Measurements from ENCODE around the gene VWA3A. TPM values are rescaled to one million over a fixed set of nuclear protein-coding genes. Genes with fewer than 3 reads are reported as not detected.

The VWA3A gene
- total and polyA plus RNA-seq, 2 of the 4 experiments (the other 2 are of a cell fraction) = not detected

GRCh38 chr16:22109258-22109898 lies 17.0 kb downstream of the VWA3A start:
- Histone ChIP-seq H2AK5ac (ENCODE audit: low read depth, low read length) (no peak overlapping the region), H2BK120ac (ENCODE audit: low read depth, low read length) (no peak overlapping the region), H3K9me3 (ENCODE audit: control insufficient read depth, insufficient read depth, low read length) (no peaks in the 10 kb centered on the region), H3K4me2 (ENCODE audit: low read depth, low read length) (no peak overlapping the region), H3K4ac (ENCODE audit: low read depth, low read length) (no peak overlapping the region), H3K27ac (ENCODE audit: insufficient read depth, low read length) (no peak overlapping the region), H3K18ac (ENCODE audit: low read depth, low read length) (no peak overlapping the region), H4K20me1 (ENCODE audit: insufficient read depth, low read length) (no peaks in the 10 kb centered on the region), H3K79me1 (ENCODE audit: low read depth in 1 of 2, low read length in 2 of 2) (no peaks in the 10 kb centered on the region), H3K4me3 (ENCODE audit: insufficient read depth, low read depth, low read length) (no peak overlapping the region), H4K8ac (ENCODE audit: low read depth in 2 of 2, low read length in 2 of 2) (no peak overlapping the region), H2BK20ac (ENCODE audit: low read depth, low read length) (no peak overlapping the region), H3K36me3 (ENCODE audit: control insufficient read depth, insufficient read depth, low read length) (no peaks in the 10 kb centered on the region), H2BK15ac (ENCODE audit: low read depth, low read length) (no peak overlapping the region), H2AK9ac (replicated peaks; ENCODE audit: low read depth, low read length, poor library complexity) (no peak overlapping the region), H4K91ac (ENCODE audit: insufficient read depth, low read depth, low read length) (no peak overlapping the region), H4K5ac (ENCODE audit: low read depth, low read length) (no peak overlapping the region), H3K9ac (ENCODE audit: low read depth, low read length) (no peak overlapping the region), H3K56ac (ENCODE audit: extremely low read depth, insufficient read depth, low read length) (no peak overlapping the region), H3K4me1 (ENCODE audit: control insufficient read depth, insufficient read depth, low read length) (no peaks in the 10 kb centered on the region), H2BK5ac (ENCODE audit: low read depth, low read length, poor library complexity, severe bottlenecking) (no peak overlapping the region), H3K27me3 (ENCODE audit: control insufficient read depth, insufficient read depth, low read length) (peaks cover 34% of the 10 kb centered on the region), H3K14ac (replicated peaks; ENCODE audit: low read depth, low read length) (no peak overlapping the region), H3K9me1 (ENCODE audit: insufficient read depth, low read length) (no peaks in the 10 kb centered on the region), H2AFZ (replicated peaks; ENCODE audit: low read length, poor library complexity) (no peak overlapping the region), H3K23ac (ENCODE audit: low read depth, low read length) (no peak overlapping the region)
- intact Hi-C loops (cut with micrococcal nuclease) = no loop called here
- in situ Hi-C loops (cut with MboI; ENCODE audit: low sequenced_read_pairs) = no loop called here
- TF ChIP-seq RFX5 (IDR thresholded peaks at IDR 0.05; ENCODE audit: low read depth, low read length) = no peak
- TF ChIP-seq FOS (IDR thresholded peaks at IDR 0.05; ENCODE audit: low read depth, low read length) = no peak
- TF ChIP-seq, protein P1, sequence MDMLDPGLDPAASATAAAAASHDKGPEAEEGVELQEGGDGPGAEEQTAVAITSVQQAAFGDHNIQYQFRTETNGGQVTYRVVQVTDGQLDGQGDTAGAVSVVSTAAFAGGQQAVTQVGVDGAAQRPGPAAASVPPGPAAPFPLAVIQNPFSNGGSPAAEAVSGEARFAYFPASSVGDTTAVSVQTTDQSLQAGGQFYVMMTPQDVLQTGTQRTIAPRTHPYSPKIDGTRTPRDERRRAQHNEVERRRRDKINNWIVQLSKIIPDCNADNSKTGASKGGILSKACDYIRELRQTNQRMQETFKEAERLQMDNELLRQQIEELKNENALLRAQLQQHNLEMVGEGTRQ (IDR thresholded peaks at IDR 0.05; ENCODE audit: low read depth, low read length) = no peak
- no peak for TF ChIP-seq CEBPB (IDR thresholded peaks at IDR 0.05; ENCODE audit: low read depth, low read length)
- no peak for TF ChIP-seq MXI1 (IDR thresholded peaks at IDR 0.05; ENCODE audit: borderline replicate concordance, low read depth, low read length)
- TF ChIP-seq MAZ (IDR thresholded peaks at IDR 0.05; ENCODE audit: borderline replicate concordance, low read depth, low read length) = no peak
- TF ChIP-seq POLR2A (IDR thresholded peaks at IDR 0.05; ENCODE audit: low read depth, low read length) = no peak
- TF ChIP-seq CHD1 (IDR thresholded peaks at IDR 0.05; ENCODE audit: low read depth, low read length) = no peak
- TF ChIP-seq RCOR1 (IDR thresholded peaks at IDR 0.05; ENCODE audit: insufficient replicate concordance, low read length) = no peak
- TF ChIP-seq, protein P2, sequence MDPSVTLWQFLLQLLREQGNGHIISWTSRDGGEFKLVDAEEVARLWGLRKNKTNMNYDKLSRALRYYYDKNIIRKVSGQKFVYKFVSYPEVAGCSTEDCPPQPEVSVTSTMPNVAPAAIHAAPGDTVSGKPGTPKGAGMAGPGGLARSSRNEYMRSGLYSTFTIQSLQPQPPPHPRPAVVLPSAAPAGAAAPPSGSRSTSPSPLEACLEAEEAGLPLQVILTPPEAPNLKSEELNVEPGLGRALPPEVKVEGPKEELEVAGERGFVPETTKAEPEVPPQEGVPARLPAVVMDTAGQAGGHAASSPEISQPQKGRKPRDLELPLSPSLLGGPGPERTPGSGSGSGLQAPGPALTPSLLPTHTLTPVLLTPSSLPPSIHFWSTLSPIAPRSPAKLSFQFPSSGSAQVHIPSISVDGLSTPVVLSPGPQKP (IDR thresholded peaks at IDR 0.05; ENCODE audit: borderline replicate concordance, low read depth, low read length) = no peak
- no peak for TF ChIP-seq SMC3 (IDR thresholded peaks at IDR 0.05; ENCODE audit: low read depth, low read length)
- no peak for TF ChIP-seq RAD21 (IDR thresholded peaks at IDR 0.05; ENCODE audit: low read length)
- TF ChIP-seq, protein P3, sequence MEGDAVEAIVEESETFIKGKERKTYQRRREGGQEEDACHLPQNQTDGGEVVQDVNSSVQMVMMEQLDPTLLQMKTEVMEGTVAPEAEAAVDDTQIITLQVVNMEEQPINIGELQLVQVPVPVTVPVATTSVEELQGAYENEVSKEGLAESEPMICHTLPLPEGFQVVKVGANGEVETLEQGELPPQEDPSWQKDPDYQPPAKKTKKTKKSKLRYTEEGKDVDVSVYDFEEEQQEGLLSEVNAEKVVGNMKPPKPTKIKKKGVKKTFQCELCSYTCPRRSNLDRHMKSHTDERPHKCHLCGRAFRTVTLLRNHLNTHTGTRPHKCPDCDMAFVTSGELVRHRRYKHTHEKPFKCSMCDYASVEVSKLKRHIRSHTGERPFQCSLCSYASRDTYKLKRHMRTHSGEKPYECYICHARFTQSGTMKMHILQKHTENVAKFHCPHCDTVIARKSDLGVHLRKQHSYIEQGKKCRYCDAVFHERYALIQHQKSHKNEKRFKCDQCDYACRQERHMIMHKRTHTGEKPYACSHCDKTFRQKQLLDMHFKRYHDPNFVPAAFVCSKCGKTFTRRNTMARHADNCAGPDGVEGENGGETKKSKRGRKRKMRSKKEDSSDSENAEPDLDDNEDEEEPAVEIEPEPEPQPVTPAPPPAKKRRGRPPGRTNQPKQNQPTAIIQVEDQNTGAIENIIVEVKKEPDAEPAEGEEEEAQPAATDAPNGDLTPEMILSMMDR (conservative IDR thresholded peaks at IDR 0.05; ENCODE audit: low read depth, low read length) = no peak
- TF ChIP-seq NFE2L2 (IDR thresholded peaks at IDR 0.05; ENCODE audit: low read depth, low read length) = no peak
- no peak for TF ChIP-seq MAFK (IDR thresholded peaks at IDR 0.05; ENCODE audit: low read depth, low read length)
- no peak for TF ChIP-seq BHLHE40 (IDR thresholded peaks at IDR 0.05; ENCODE audit: low read depth, low read length)
- BruUV-seq (replicated peaks) = no TSS peak
- WGBS, 2 experiments (ENCODE audit: extremely low coverage in 2 of 2, insufficient read length in 1 of 2) = no CpG with 5 or more reads among the region's 4 CpGs
- CTCF ChIA-PET = interaction anchor here (1.2 kb wide), 1 partner anchor 11 kb away, joined by 6 read pairs; no protein-coding TSS in a partner anchor
- dilution Hi-C loops (cut with HindIII; ENCODE audit: low sequenced_read_pairs, unreplicated experiment) = no loop called here
- ATAC-seq (ENCODE audit: low read depth) (no peak), DNase-seq (no peak)
- POLR2A ChIA-PET (ENCODE audit: unreplicated experiment) = no interaction called here

Measured in IMR-90 (cell line).